Epithelial cell of proximal tubule (primary cell): ENCODE measurements around the gene PRMT1. TPM values are rescaled to one million over a fixed set of nuclear protein-coding genes. Genes with fewer than 3 reads are reported as not detected.
"Not testable (repeated sequence)": the region's sequence is repeated elsewhere in the genome, so short reads cannot be mapped to it uniquely, and the experiment has no call there.

ENCODE experiments used
- DNase-seq: peaks from one replicate; pipeline ENCODE4 v3.0.0-alpha.2; 2011; ENCODE audit warnings: low read depth
- H3K4me3 ChIP-seq: 2 replicates; pipeline ENCODE4 v1.5.1; 2011; ENCODE audit warnings: low read depth, mild to moderate bottlenecking, low read length
- CTCF ChIP-seq: conservative IDR thresholded peaks from 2 replicates; pipeline ENCODE4 v1.5.1; 2012; ENCODE audit warnings: low read depth, mild to moderate bottlenecking, low read length
- total RNA-seq: library from RNA; depleted of rRNA; stranded (reverse); fragments of >200 nt; gene quantifications from 2 replicates; pipeline ENCODE4 v1.2.3, GENCODE V29; 2015

PRMT1 gene
- total RNA-seq, result 186 and 629 TPM in 2 replicates

- no peak for DNase-seq
- H3K4me3 ChIP-seq, result peak within 1 kb of the TSS; percentile 100
- TF ChIP-seq CTCF, result no peak
Observed at GRCh38 chr19:49677231-49677900, at the start of gene PRMT1. TSS of gene PRMT1 (plus strand) at chr19:49677271. CDS start at chr19:49677281, 10 bp downstream.

GRCh38 chr19:49629659-49630058 is 47.4 kb upstream of the PRMT1 start:
- no peak for DNase-seq
- no peak for TF ChIP-seq CTCF
- no peak overlapping the region for H3K4me3 ChIP-seq

DNA sequence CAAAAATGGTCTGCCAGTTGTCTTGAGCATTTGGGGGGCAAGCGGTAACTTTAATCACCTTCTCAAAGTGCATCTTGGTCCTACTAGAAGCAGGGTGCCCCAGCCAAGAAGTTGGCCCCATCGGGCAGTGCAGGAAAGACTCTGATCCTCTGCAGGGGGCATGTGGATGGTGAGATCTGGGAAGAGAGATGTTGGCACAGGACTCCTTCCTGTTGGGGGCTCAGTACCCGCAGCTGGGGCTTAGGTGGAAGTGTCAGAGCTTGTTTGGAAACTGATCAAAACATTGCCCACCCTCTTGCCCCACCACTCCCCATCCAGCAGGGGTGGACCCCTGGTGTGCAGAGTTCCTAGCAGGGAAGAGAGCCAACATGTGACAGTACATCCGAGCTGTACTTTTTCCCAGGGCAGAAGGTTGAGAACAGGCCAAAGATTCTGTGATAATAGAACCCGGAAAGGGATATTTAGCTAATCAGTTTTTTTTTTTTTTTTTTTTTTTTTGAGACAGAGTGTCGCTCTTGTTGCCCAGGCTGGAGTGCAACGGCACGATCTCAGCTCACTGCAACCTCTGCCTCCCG is 46.0 kb upstream of the PRMT1 start:
- no peak for DNase-seq
- no peak for TF ChIP-seq CTCF
- no peak overlapping the region for H3K4me3 ChIP-seq

GRCh38 chr19:49631610-49632192 is 45.4 kb upstream of the PRMT1 start:
- no peak overlapping the region for H3K4me3 ChIP-seq

GRCh38 chr19:49632576-49632975 is 44.5 kb upstream of the PRMT1 start:
- no peak for TF ChIP-seq CTCF
- no peak overlapping the region for H3K4me3 ChIP-seq
- no peak for DNase-seq

More at GRCh38 chr19:49631610-49632192, 45.4 kb upstream of the PRMT1 start:
- no peak for DNase-seq
- TF ChIP-seq CTCF, result no peak

- not testable (repeated sequence) for H3K4me3 ChIP-seq, DNase-seq
Observed at GRCh38 chr19:49633273-49633672, 43.8 kb upstream of the PRMT1 start.

DNA sequence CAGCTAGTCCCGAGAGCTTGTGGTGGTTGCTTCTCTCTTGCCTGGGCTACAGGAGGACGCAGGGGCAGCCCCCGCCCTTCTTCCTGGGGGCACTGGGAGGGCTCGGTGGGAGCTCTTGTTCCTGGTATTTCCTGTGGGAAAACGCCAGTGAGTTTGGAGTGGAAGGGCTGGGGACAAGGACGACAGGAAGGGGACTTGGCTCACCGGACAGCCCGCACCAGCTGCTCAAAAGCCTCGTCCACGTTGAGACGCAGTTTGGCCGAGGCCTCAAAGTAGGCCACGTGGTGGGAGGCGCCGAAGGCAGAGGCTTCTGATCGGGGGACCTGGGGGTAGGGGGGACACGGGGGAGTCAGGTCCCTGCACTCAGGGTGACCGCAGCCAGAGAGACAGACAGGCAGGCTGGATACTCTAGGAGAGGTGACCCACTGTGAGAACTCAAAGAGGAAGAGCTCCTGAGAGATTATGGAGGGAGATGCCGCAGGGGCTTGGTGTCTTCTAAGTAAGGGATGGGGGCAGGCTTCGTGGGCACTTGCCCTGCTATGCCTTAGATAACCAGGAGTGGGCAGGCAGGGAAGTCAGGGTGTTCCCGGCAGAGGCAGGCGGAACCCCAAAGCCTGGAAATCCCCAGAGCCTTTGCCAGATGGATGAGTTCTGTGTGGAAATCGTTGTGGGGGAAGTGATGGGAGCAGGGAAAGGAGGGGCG is 41.4 kb upstream of the PRMT1 start:
- no peak for DNase-seq
- TF ChIP-seq CTCF, result no peak
- H3K4me3 ChIP-seq, result no peak overlapping the region
